CMK (cell line): Measurements from ENCODE around the gene ATP5F1B.

Experiments used
- DNase-seq: peaks from one replicate; pipeline ENCODE4 v3.0.0-alpha.2; 2010; ENCODE audit warnings: low read depth

ATP5F1B gene

DNA sequence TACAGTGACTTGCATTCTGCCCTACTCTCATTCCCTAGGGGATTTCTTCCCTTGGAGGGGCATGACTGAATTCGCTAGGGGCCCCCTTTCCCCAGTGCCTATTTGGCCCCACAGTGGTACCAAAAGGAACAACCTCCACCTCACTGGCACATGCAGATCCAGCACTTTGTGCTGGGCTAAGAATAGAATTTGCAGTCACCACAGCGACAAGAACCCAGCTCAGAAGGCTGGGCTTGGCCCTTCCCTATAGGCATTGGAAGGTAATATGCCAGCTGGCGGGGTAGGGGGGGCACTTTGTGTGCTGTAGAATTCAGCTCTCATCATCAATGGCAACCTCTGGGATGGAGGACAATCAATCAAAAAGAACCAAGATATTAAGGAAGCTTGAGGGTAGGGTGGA, 29.5 kb downstream of the ATP5F1B start:
- DNase-seq, result no peak

DNA sequence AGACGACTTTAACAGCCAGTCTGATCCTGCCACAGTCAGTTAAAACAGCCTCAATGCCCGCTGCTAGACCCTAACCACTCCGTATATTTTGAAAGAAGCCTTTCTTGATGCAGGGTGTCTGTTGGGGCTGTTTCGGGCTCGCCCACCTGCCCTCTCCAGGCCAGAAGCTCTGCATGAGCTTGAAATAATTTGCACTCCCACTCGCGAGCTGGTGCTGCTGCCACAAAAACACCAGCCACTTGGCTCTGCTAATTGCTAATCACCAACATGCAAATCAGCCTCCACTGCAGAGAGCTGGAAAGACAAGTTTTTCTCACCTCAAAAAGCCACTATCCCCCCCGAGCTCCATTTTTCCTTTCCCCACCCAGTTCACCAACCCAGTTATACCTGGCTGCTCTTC, 31.2 kb downstream of the ATP5F1B start:
- no peak for DNase-seq

DNA sequence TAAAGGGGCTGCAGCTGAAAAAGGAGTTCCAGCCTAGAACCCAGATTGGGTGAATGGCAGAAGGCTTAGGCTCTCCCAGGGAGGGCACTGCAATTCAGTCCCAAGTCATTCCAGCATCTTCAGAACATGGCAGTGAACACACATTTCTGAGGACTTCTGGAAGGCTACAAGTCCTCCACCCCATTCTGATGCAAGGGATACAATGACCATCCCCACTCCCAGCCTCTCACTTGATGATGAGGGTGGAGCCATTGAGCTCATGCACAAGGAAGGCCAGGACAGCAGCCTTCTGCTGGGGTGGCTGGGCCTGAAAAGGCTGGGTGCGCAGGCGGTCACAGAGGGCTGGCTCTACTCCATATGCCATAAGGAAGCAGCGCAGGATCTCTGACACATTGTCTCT, 41.4 kb downstream of the ATP5F1B start:
- DNase-seq, result no peak

DNA sequence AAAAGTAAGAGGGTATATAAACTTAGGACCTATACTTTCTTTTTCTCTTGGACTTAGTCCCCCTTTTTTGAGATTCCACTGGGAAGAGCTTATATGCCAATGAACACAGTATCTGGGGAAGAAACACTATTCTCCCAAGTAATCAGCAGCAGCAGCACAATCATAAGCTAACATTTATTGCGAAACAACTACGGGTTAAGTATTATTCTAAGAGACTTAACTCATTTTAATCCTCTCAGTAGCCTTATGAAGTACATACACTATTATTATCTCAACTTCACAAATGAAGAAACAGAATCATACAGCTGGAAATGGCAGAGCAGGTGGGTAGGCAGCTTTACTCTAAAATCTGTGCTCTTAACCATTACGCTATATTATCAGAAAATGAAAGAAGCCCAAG, 43.5 kb downstream of the ATP5F1B start:
- no peak for DNase-seq

DNA sequence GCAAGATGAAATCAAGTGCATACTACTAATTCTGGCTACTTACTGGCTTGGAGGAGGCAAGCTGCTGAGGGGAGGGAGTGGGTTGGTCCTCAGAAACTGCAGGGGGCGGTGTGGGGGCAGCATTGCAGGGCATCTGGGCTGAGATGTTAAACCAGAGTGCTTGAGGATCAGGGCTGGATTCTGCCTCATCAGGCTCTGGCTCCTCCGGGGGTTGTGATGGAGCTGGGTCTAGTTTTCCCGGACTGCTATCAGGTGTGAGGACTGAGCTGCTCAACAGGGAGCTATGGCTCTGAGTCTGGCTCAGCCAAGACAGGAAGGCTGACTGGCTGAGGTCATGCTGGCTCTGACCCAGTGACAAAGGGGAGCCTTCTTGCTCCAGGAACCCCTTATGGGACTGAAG, 44.3 kb downstream of the ATP5F1B start:
- DNase-seq, result no peak

DNA sequence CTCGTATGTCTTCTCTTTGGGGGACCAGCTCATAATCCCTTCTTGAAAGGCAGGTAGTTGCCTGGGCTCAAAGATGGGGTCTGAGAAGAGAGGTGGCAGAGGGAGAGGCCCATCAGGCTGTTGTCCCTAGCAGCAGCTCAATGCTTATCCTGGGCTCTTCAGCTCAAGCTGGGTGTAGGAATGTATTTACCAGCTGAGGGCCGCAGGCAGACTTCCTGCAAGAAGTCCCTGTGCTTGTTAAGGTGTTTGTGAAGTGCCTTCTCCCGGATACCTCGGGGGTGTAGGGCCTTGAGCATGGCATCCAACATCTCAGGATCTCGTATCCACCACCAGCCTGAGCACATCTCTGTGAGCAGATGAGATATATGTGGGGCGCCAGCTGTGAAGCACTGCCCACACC, 45.0 kb downstream of the ATP5F1B start:
- no peak for DNase-seq

DNA sequence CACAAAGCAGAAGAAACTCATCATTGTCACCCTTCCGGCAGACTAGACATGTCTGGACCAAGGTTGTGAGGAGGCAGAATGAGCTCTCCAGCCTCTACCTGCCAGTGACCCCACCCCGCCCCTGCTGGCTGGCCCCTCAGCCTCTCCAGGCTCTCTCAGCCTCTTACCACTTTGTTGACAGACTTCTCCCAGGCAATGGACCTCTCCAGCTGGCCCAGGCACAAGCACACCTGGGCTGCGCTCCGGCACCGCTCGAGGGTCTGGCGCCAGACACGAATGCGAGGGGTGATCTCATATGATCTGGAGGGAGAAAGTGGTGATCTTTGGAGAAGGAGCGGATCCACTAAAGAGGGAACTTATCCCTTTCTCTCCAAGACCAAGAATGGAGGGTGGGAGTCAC, 46.0 kb downstream of the ATP5F1B start:
- DNase-seq, result no peak

DNA sequence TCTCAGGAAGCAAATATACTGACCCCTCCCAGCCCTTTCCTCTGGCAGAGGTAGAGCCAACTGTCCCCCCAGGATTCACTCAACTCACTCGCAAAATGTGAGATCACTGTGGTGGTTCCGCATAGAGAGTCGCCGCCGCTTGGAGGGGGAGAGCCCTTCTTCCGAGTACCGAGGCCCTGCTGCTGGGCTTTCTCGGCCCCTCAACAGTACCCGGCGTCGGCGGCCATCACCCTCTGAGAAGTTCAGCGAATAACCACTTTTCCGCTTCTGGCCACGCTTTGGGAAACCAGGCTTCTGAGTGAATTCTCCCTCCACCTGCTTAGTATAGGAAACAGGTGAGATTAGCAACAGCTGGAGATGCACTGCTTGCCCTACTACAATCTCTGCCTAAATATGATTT, 46.7 kb downstream of the ATP5F1B start:
- DNase-seq, result no peak

DNA sequence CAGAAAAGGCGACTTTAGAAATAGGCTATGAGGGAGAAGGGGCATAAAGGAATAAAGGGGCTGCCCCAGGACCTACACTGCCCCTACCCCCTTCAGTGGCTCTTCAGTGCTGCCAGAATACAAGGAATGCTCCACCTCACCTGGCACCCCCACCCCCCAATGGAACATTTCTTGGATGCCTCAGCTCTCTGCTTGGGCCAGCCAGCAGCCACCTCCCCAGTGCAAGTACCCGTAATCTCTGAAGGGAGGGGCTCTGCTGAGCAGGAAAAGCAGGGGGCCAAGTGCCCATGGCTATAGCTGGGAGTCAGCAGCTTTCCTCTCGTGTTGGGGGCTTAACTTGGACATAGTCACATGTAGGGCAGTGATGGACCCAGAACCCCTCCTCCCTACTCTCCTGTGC, 49.0 kb downstream of the ATP5F1B start:
- DNase-seq, result no peak

DNA sequence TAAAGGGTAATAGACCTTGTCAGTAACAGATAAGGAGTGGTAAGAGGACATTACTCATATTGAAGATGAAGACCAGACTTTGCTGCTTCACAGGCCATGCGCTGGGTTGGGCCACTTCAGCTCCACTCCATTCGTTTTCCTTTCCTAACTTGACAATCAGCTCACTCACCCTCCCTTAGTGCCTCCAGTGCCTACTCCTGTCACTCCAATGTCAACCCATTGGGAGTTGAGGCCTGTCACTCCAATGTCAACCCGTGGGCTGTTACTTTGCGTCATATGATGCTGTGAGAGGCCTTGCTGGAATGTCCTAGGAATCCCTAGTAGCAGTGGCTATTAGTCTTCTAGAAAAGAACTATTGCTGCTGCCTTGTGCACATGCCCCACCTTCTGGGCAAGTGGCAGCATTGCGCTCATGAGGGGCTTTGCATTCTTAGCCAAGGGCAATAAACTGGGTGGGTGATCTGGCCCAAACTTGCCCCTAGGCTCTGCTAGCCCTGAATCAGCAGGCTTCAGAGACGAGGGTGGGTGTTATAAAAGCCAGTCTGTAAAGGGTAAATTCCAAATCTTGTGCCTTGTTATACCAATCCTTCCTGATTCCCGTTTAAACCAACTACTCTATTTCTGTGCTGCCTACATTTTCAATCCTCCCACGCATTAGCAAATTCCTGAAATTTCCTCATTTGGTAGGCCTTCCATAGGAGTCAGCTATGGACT, 51.7 kb downstream of the ATP5F1B start:
- DNase-seq, result no peak

DNA sequence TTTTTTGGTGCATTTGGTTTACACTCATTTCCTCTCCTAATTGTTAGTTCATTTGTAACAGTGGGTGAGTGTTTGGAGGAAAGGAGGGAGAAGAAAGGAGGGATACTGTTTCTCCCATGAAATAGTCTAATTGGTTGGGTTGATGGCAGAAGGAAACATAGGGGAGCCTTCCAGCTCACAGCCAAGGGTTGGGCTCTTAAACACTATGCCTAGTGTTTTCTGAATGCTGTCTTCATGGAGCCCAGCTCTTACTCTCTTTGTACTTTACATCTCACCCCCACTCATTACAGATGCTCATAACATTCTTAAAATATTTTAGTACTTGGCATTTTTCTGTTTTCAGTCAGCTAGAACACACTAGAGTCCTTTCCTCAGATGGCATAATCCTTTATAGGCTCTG, 53.8 kb downstream of the ATP5F1B start:
- DNase-seq, result no peak

DNA sequence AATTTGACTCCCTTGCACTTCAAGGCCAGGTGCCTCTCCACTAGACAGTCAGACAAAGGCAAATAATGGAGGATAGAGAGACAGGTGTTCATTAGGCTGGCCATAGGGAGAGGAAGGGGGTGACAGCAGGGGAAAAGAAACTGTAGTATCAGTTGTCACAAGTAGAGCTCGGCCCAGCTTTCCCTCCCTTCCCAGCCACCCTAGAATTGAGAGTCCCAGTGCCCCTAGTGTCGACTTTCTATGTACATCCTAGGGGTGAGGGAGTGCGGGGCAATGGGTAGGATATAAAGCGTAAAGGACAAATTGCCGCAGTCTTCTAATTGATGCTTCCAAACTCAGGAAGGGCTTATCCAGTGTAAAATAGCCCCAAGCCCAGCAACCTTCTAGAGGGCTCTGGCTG, 54.7 kb downstream of the ATP5F1B start:
- DNase-seq, result no peak

DNA sequence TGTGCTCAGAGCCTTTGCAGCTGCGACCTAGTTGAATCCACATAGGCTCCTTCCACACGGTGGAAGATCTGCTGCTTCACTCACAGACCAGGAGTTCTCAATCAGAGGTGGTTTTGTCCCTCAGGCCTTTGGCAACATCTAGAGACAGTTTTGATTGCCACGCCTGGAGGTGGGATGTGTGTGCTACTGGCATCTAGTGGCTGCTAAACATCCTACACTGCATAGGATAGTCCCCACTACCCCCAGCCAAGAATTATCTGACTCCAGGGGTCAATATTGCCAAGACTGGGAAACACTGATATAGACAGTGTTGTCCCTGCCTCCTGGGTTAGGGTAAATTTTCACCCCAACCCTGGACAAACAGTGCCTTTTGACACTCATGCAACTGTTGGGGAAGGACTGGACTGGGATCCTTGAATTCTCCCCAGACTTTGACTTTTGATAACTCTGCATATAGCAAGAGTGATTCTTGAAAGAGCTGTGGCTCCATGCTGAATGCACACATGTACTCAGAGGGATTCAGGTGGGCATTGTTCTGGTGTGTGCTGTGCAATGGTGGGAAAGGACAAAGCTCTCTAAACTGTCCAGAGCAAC, 55.5 kb downstream of the ATP5F1B start:
- no peak for DNase-seq

DNA sequence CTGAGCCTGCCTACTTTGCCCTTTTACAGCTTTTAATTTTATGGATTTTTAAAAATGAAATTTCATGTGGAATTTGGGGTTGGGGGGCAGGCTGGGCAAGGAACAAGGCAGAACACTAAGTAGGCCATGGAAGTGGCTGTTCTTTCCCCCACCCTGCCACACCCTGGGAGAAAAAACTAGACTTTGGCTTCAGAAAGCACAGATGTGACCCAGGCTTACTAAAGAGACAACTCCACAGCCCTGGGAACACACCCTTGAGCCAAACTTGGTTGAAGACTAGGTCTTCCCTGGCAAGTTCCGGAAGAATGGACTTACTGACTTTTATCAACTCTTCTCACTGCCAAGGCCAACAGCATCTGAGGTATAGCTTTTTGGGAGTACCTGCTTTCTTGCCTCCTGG, 56.0 kb downstream of the ATP5F1B start:
- DNase-seq, result no peak
